OCI-LY1 (cell line): ENCODE data around the gene TTPAL.

Experiments used
- H2AFZ ChIP-seq: fragments of 200-600 bp; sonication (generic), shearing (Covaris generic); 2 replicates; pipeline ENCODE4 v1.6.0; 2014; ENCODE audit warnings: antibody characterized with exemption, mild to moderate bottlenecking, low read length
- H3F3A ChIP-seq: fragments of 200-600 bp; sonication (generic), shearing (Covaris generic); 2 replicates; pipeline ENCODE4 v1.6.0; 2014; ENCODE audit warnings: mild to moderate bottlenecking, antibody characterized with exemption, low read length, moderate library complexity; ENCODE audit not compliant: insufficient read depth
- H3K27ac ChIP-seq: fragments of 200-600 bp; sonication (generic); 2 replicates; pipeline ENCODE4 v1.5.1; 2014; ENCODE audit warnings: low read length, mixed run types, mild to moderate bottlenecking, low read depth; ENCODE audit not compliant: poor library complexity, severe bottlenecking
- H3K27me3 ChIP-seq: fragments of 200-600 bp; sonication (generic); 2 replicates; pipeline ENCODE4 v1.6.0; 2014; ENCODE audit warnings: antibody characterized with exemption, mild to moderate bottlenecking, low read length, moderate library complexity; ENCODE audit not compliant: insufficient read depth
- H3K36me3 ChIP-seq: fragments of 200-600 bp; sonication (generic); 2 replicates; pipeline ENCODE4 v1.6.1; 2014; ENCODE audit warnings: mild to moderate bottlenecking, antibody characterized with exemption, low read length, moderate library complexity, mixed read lengths; ENCODE audit not compliant: insufficient read depth
- H3K4me1 ChIP-seq: fragments of 200-600 bp; sonication (generic); 2 replicates; pipeline ENCODE4 v1.5.1; 2014; ENCODE audit warnings: mild to moderate bottlenecking, low read length, moderate library complexity; ENCODE audit not compliant: insufficient read depth, severe bottlenecking
- H3K4me2 ChIP-seq: fragments of 200-600 bp; sonication (generic), shearing (Covaris generic); 2 replicates; pipeline ENCODE4 v1.6.1; 2014; ENCODE audit warnings: low read length
- H3K4me3 ChIP-seq: fragments of 200-600 bp; sonication (generic); 2 replicates; pipeline ENCODE4 v1.5.1; 2014; ENCODE audit warnings: low read length, low read depth, mild to moderate bottlenecking, mixed read lengths; ENCODE audit not compliant: poor library complexity, severe bottlenecking
- H3K79me2 ChIP-seq: fragments of 200-600 bp; shearing (Covaris generic); 2 replicates; pipeline ENCODE4 v1.6.1; 2016; ENCODE audit warnings: mixed run types, low read length, mixed read lengths; ENCODE audit not compliant: insufficient read depth
- H3K9ac ChIP-seq: fragments of 200-600 bp; sonication (generic), shearing (Covaris generic); 2 replicates; pipeline ENCODE4 v1.6.1; 2014; ENCODE audit warnings: mild to moderate bottlenecking, low read length, mixed read lengths
- H3K9me2 ChIP-seq: fragments of 200-600 bp; sonication (generic), shearing (Covaris generic); 2 replicates; pipeline ENCODE4 v1.6.1; 2014; ENCODE audit warnings: low read depth, mild to moderate bottlenecking, low read length, mixed read lengths
- H3K9me3 ChIP-seq: fragments of 200-600 bp; shearing (Covaris generic); 2 replicates; pipeline ENCODE4 v1.6.1; 2014; ENCODE audit warnings: low read length, mixed read lengths
- H4K20me1 ChIP-seq: fragments of 200-600 bp; sonication (generic), shearing (Covaris generic); 2 replicates; pipeline ENCODE4 v1.6.0; 2016; ENCODE audit warnings: mild to moderate bottlenecking, low read length; ENCODE audit not compliant: insufficient read depth
- EZH2 ChIP-seq: fragments of 200-600 bp; sonication (generic), shearing (Covaris generic); IDR thresholded peaks from 2 replicates; pipeline ENCODE4 v1.8.0; 2017; ENCODE audit warnings: borderline replicate concordance, mixed run types, mild to moderate bottlenecking, antibody characterized with exemption, low read length, moderate library complexity, mixed read lengths
- TF ChIP-seq, protein P1 (sequence below): fragments of 200-600 bp; sonication (generic), shearing (Covaris generic); IDR thresholded peaks from 2 replicates; pipeline ENCODE4 v1.5.1; 2017; ENCODE audit warnings: mild to moderate bottlenecking, antibody characterized with exemption, low read length, moderate library complexity, mixed read lengths

TTPAL gene

DNA sequence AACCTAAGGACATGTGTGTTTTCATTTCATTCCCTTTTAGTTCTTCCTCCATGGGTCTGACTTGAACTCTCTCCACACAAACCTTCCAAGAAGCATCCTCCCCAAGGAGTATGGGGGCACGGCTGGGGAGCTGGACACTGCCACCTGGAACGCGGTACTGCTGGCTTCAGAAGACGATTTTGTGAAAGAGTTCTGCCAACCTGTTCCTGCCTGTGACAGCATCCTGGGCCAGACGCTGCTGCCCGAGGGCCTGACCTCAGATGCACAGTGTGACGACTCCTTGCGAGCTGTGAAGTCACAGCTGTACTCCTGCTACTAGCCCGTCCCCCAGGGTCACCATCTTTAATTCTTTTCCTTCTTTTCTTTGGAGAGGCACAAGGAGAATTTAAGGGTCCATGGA lies 13.5 kb downstream of the TTPAL start:
- no peaks in the 10 kb centered on the region for H4K20me1 ChIP-seq
- TF ChIP-seq EZH2: no peak
- TF ChIP-seq, protein P1, sequence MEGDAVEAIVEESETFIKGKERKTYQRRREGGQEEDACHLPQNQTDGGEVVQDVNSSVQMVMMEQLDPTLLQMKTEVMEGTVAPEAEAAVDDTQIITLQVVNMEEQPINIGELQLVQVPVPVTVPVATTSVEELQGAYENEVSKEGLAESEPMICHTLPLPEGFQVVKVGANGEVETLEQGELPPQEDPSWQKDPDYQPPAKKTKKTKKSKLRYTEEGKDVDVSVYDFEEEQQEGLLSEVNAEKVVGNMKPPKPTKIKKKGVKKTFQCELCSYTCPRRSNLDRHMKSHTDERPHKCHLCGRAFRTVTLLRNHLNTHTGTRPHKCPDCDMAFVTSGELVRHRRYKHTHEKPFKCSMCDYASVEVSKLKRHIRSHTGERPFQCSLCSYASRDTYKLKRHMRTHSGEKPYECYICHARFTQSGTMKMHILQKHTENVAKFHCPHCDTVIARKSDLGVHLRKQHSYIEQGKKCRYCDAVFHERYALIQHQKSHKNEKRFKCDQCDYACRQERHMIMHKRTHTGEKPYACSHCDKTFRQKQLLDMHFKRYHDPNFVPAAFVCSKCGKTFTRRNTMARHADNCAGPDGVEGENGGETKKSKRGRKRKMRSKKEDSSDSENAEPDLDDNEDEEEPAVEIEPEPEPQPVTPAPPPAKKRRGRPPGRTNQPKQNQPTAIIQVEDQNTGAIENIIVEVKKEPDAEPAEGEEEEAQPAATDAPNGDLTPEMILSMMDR: no peak
- H3K9me2 ChIP-seq: no peaks in the 10 kb centered on the region
- no peaks in the 10 kb centered on the region for H3K79me2 ChIP-seq
- no peak overlapping the region for H3K4me3 ChIP-seq
- no peaks in the 10 kb centered on the region for H3K4me1 ChIP-seq
- no peak overlapping the region for H3K27ac ChIP-seq
- no peaks in the 10 kb centered on the region for H3K27me3 ChIP-seq
- H3F3A ChIP-seq: no peaks in the 10 kb centered on the region
- no peak overlapping the region for H3K4me2 ChIP-seq
- H3K9ac ChIP-seq: no peak overlapping the region
- peaks cover 88% of the 10 kb centered on the region for H3K36me3 ChIP-seq
- no peaks in the 10 kb centered on the region for H3K9me3 ChIP-seq
- no peak overlapping the region for H2AFZ ChIP-seq

GRCh38 chr20:44489931-44490330 lies 14.3 kb downstream of the TTPAL start:
- Histone ChIP-seq H3K36me3 (peaks cover 88% of the 10 kb centered on the region), H3K9me3 (no peaks in the 10 kb centered on the region), H3K9me2 (no peaks in the 10 kb centered on the region), H3K27me3 (no peaks in the 10 kb centered on the region), H3K27ac (no peak overlapping the region), H3K9ac (no peak overlapping the region), H3K79me2 (no peaks in the 10 kb centered on the region), H3K4me1 (no peaks in the 10 kb centered on the region), H2AFZ (no peak overlapping the region), H4K20me1 (no peaks in the 10 kb centered on the region), H3K4me3 (no peak overlapping the region), H3F3A (no peaks in the 10 kb centered on the region), H3K4me2 (no peak overlapping the region)
- TF ChIP-seq EZH2: no peak
- TF ChIP-seq, protein P1: no peak

DNA sequence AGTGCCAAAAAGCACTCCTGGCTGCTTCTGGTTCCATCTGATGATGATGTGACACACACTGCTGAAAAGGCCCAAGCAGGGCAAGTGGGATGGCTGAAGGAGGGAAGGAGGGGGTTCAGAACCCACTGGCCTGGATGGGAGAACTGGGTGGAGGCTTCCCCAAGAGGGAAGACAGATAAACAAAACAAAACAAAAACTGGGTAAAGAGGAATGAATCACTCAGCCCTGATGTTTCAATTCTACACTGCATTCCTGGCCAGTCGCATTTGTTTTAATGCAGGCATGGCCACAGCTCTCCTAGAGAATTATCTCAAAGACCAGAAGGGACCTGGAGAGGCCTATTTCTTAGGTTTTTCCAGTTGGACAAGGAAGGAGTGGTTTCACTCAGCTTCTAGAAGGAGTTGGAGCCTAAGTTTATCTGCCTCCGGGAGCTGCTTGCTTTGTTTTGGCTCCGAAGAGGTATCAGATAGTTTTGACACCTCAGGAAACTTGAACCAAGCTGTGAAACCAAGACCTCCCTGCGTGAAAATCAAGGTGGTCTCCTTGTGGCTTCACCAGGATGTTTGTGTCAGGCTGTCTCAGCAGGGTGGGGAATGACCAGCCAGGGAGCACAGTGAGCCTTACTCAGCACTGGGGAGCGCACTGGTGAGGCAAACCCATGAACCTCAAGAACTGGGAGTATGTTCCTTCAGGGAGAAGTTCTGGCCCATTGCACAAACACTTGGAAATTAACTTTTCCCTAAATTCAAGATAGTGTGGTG lies 16.1 kb downstream of the TTPAL start:
- no peaks in the 10 kb centered on the region for H3K79me2 ChIP-seq
- H3F3A ChIP-seq: no peaks in the 10 kb centered on the region
- no peak for TF ChIP-seq EZH2
- TF ChIP-seq, protein P1: no peak
- H3K4me1 ChIP-seq: no peaks in the 10 kb centered on the region
- H3K9ac ChIP-seq: no peak overlapping the region
- no peaks in the 10 kb centered on the region for H4K20me1 ChIP-seq
- H3K9me2 ChIP-seq: no peaks in the 10 kb centered on the region
- H3K27me3 ChIP-seq: no peaks in the 10 kb centered on the region
- no peak overlapping the region for H3K27ac ChIP-seq
- no peak overlapping the region for H3K4me2 ChIP-seq
- H3K4me3 ChIP-seq: no peak overlapping the region
- peaks cover 85% of the 10 kb centered on the region for H3K36me3 ChIP-seq
- H3K9me3 ChIP-seq: no peaks in the 10 kb centered on the region
- no peak overlapping the region for H2AFZ ChIP-seq
